Measurements from ENCODE around the gene SLC36A1.

SLC36A1 gene

GRCh38 chr5:151458314-151458713 is 10.9 kb downstream of the SLC36A1 start:
- no peaks in the 10 kb centered on the region for H3K9me3 ChIP-seq (ENCODE audit: low read length)
- no peak overlapping the region for H3K9ac ChIP-seq (ENCODE audit: low read length)
- no peak overlapping the region for H3K4me3 ChIP-seq (ENCODE audit: low read depth, low read length, poor library complexity, severe bottlenecking)
- H3K27me3 ChIP-seq (ENCODE audit: insufficient read depth, low read length), result no peaks in the 10 kb centered on the region
- H3K79me2 ChIP-seq (ENCODE audit: insufficient read depth, low read length), result no peaks in the 10 kb centered on the region
- no peak for TF ChIP-seq EZH2 (IDR thresholded peaks at IDR 0.05; ENCODE audit: borderline replicate concordance, low read length)
- TF ChIP-seq, protein P1, sequence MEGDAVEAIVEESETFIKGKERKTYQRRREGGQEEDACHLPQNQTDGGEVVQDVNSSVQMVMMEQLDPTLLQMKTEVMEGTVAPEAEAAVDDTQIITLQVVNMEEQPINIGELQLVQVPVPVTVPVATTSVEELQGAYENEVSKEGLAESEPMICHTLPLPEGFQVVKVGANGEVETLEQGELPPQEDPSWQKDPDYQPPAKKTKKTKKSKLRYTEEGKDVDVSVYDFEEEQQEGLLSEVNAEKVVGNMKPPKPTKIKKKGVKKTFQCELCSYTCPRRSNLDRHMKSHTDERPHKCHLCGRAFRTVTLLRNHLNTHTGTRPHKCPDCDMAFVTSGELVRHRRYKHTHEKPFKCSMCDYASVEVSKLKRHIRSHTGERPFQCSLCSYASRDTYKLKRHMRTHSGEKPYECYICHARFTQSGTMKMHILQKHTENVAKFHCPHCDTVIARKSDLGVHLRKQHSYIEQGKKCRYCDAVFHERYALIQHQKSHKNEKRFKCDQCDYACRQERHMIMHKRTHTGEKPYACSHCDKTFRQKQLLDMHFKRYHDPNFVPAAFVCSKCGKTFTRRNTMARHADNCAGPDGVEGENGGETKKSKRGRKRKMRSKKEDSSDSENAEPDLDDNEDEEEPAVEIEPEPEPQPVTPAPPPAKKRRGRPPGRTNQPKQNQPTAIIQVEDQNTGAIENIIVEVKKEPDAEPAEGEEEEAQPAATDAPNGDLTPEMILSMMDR (IDR thresholded peaks at IDR 0.05; ENCODE audit: low read length), result no peak
- H2AFZ ChIP-seq (ENCODE audit: low read length), result no peak overlapping the region
- no peaks in the 10 kb centered on the region for H3F3A ChIP-seq (ENCODE audit: insufficient read depth, low read length)
- H3K9me2 ChIP-seq (ENCODE audit: low read depth, low read length), result no peaks in the 10 kb centered on the region
- H3K27ac ChIP-seq (ENCODE audit: low read depth, low read length, poor library complexity, severe bottlenecking), result no peak overlapping the region
- H3K4me2 ChIP-seq (ENCODE audit: low read length), result no peak overlapping the region
- no peaks in the 10 kb centered on the region for H3K4me1 ChIP-seq (ENCODE audit: insufficient read depth, low read length, severe bottlenecking)
- H3K36me3 ChIP-seq (ENCODE audit: insufficient read depth, low read length), result no peaks in the 10 kb centered on the region; the same call in 1 of the 2 replicates
- no peaks in the 10 kb centered on the region for H4K20me1 ChIP-seq (ENCODE audit: insufficient read depth, low read length)

DNA sequence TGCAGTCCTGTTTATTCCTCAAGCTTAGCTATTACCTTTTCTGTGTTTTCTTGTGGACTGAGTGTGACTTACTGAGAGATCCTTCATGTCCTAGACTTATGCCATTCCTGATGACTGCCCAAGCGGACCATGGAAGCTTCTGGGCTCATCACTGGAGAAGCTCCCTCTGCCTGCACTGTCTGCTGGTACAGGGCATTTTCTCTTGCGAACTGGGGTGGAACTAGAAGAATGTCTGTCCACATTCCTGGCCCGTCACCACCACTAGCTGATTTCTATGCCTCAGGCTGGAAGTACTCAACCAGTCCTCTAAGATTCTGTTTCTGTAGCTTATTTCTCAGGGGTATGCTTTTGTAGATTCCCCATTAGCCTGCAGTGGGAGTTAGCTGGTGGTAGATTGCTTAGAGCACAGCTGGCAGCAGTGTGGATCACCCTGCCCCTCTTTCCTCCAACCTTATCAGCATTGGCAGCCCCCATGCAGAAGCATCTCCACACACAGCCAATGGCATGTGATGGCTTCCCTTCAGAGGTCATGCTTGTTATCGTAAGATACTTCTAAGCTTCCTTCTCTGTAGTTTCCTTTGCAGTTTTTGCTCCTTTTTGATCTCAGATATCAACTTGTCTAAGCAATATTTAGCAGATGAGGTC is 12.4 kb downstream of the SLC36A1 start:
- H4K20me1 ChIP-seq (ENCODE audit: insufficient read depth, low read length), result no peaks in the 10 kb centered on the region
- TF ChIP-seq, protein P1 (IDR thresholded peaks at IDR 0.05; ENCODE audit: low read length), result no peak
- no peak for TF ChIP-seq EZH2 (IDR thresholded peaks at IDR 0.05; ENCODE audit: borderline replicate concordance, low read length)

GRCh38 chr5:151461312-151461711 is 13.9 kb downstream of the SLC36A1 start:
- Histone ChIP-seq H3K9me2 (ENCODE audit: low read depth, low read length) (no peaks in the 10 kb centered on the region), H3K36me3 (ENCODE audit: insufficient read depth, low read length) (no peaks in the 10 kb centered on the region; the same call in 1 of the 2 replicates), H4K20me1 (ENCODE audit: insufficient read depth, low read length) (no peaks in the 10 kb centered on the region), H3K4me2 (ENCODE audit: low read length) (no peak overlapping the region), H3K9me3 (ENCODE audit: low read length) (no peaks in the 10 kb centered on the region), H3K9ac (ENCODE audit: low read length) (no peak overlapping the region), H3K4me1 (ENCODE audit: insufficient read depth, low read length, severe bottlenecking) (no peaks in the 10 kb centered on the region), H3K27me3 (ENCODE audit: insufficient read depth, low read length) (no peaks in the 10 kb centered on the region), H3K79me2 (ENCODE audit: insufficient read depth, low read length) (no peaks in the 10 kb centered on the region), H3F3A (ENCODE audit: insufficient read depth, low read length) (no peaks in the 10 kb centered on the region), H3K27ac (ENCODE audit: low read depth, low read length, poor library complexity, severe bottlenecking) (no peak overlapping the region), H3K4me3 (ENCODE audit: low read depth, low read length, poor library complexity, severe bottlenecking) (no peak overlapping the region), H2AFZ (ENCODE audit: low read length) (no peak overlapping the region)
- TF ChIP-seq EZH2 (IDR thresholded peaks at IDR 0.05; ENCODE audit: borderline replicate concordance, low read length), result no peak
- TF ChIP-seq, protein P1 (IDR thresholded peaks at IDR 0.05; ENCODE audit: low read length), result no peak

More for the DNA sequence above, 12.4 kb downstream of the SLC36A1 start:
- H3K9ac ChIP-seq (ENCODE audit: low read length), result no peak overlapping the region
- no peak overlapping the region for H2AFZ ChIP-seq (ENCODE audit: low read length)
- no peak overlapping the region for H3K4me3 ChIP-seq (ENCODE audit: low read depth, low read length, poor library complexity, severe bottlenecking)
- no peaks in the 10 kb centered on the region for H3K27me3 ChIP-seq (ENCODE audit: insufficient read depth, low read length)
- H3K9me2 ChIP-seq (ENCODE audit: low read depth, low read length), result no peaks in the 10 kb centered on the region
- H3F3A ChIP-seq (ENCODE audit: insufficient read depth, low read length), result no peaks in the 10 kb centered on the region
- H3K36me3 ChIP-seq (ENCODE audit: insufficient read depth, low read length), result no peaks in the 10 kb centered on the region; the same call in 1 of the 2 replicates
- no peaks in the 10 kb centered on the region for H3K9me3 ChIP-seq (ENCODE audit: low read length)
- no peaks in the 10 kb centered on the region for H3K79me2 ChIP-seq (ENCODE audit: insufficient read depth, low read length)
- no peak overlapping the region for H3K4me2 ChIP-seq (ENCODE audit: low read length)
- no peak overlapping the region for H3K27ac ChIP-seq (ENCODE audit: low read depth, low read length, poor library complexity, severe bottlenecking)
- H3K4me1 ChIP-seq (ENCODE audit: insufficient read depth, low read length, severe bottlenecking), result no peaks in the 10 kb centered on the region
